WTC11 (cell line): ENCODE data around the gene FBXO3. TPM values are rescaled to one million over a fixed set of nuclear protein-coding genes. Genes with fewer than 3 reads are reported as not detected.

Experiments
- ATAC-seq: fragments of 200-7000 bp; cut with Tn5 transposase; 2 replicates; pipeline ENCODE4 v1.10.0; 2021; ENCODE audit warnings: mild to moderate bottlenecking, moderate library complexity
- CTCF ChIA-PET: fragments of 300-600 bp; sonication (Branson Sonifier 250); formaldehyde crosslinking; loops from one replicate; lab custom pipeline; 2021; ENCODE audit warnings: antibody characterized with exemption; lab: Charles Lee
- POLR2A ChIA-PET: fragments of 350-600 bp; sonication (Branson Sonifier 250); formaldehyde crosslinking; loops from one replicate; lab custom pipeline; 2021; ENCODE audit warnings: antibody characterized with exemption; lab: Charles Lee
- DNase-seq: peaks from one replicate; pipeline ENCODE4 v3.0.0; 2021; ENCODE audit warnings: low spot score
- H3K27ac Mint-ChIP-seq: 2 replicates; pipeline ENCODE4 v1.8.0; 2021; ENCODE audit warnings: mixed read lengths
- H3K27me3 Mint-ChIP-seq: 2 replicates; pipeline ENCODE4 v1.8.0; 2021; ENCODE audit warnings: low read depth, mild to moderate bottlenecking, moderate library complexity, mixed read lengths
- H3K36me3 Mint-ChIP-seq: 2 replicates; pipeline ENCODE4 v1.8.0; 2021; ENCODE audit warnings: mixed read lengths
- H3K4me1 Mint-ChIP-seq: 2 replicates; pipeline ENCODE4 v1.8.0; 2022; ENCODE audit warnings: mixed read lengths
- H3K4me3 Mint-ChIP-seq: 2 replicates; pipeline ENCODE4 v1.8.0; 2021; ENCODE audit warnings: mild to moderate bottlenecking, moderate library complexity, mixed read lengths
- H3K9me3 Mint-ChIP-seq: 2 replicates; pipeline ENCODE4 v1.8.0; 2021; ENCODE audit warnings: mixed read lengths
- AFF4 ChIP-seq: sonication (generic); formaldehyde crosslinking; IDR thresholded peaks from 2 replicates; pipeline ENCODE4 v1.8.1; 2023; ENCODE audit warnings: mild to moderate bottlenecking, missing genetic modification reagents, borderline replicate concordance
- CTCF ChIP-seq: fragments of 200-600 bp; IDR thresholded peaks from 2 replicates; pipeline ENCODE4 v1.8.0; 2022; ENCODE audit warnings: antibody characterized with exemption
- E2F4 ChIP-seq: sonication (generic); formaldehyde crosslinking; IDR thresholded peaks from 2 replicates; pipeline ENCODE4 v1.8.1; 2022; ENCODE audit warnings: low read depth, mild to moderate bottlenecking, moderate library complexity, missing genetic modification reagents, borderline replicate concordance
- E2F5 ChIP-seq: sonication (generic); formaldehyde crosslinking; IDR thresholded peaks from 2 replicates; pipeline ENCODE4 v1.8.1; 2022; ENCODE audit warnings: mild to moderate bottlenecking, moderate library complexity, missing genetic modification reagents
- HMGXB4 ChIP-seq: sonication (generic); formaldehyde crosslinking; IDR thresholded peaks from 2 replicates; pipeline ENCODE4 v1.8.1; 2023; ENCODE audit warnings: mild to moderate bottlenecking, moderate library complexity, missing genetic modification reagents
- NR1H2 ChIP-seq: sonication (generic); formaldehyde crosslinking; IDR thresholded peaks from 2 replicates; pipeline ENCODE4 v1.9.0; 2021; ENCODE audit warnings: mild to moderate bottlenecking, moderate library complexity, missing genetic modification reagents
- RORB ChIP-seq: fragments of 250-450 bp; sonication (Bioruptor Pico); IDR thresholded peaks from 2 replicates; pipeline ENCODE4 v1.9.0; 2021; ENCODE audit warnings: mild to moderate bottlenecking
- SOX15 ChIP-seq: fragments of 250-450 bp; sonication (Bioruptor Pico); IDR thresholded peaks from 2 replicates; pipeline ENCODE4 v1.9.0; 2021; ENCODE audit warnings: mild to moderate bottlenecking
- TEAD1 ChIP-seq: sonication (generic); formaldehyde crosslinking; IDR thresholded peaks from 2 replicates; pipeline ENCODE4 v1.8.0; 2022; ENCODE audit warnings: mild to moderate bottlenecking, missing genetic modification reagents
- TEAD4 ChIP-seq: sonication (generic); formaldehyde crosslinking; IDR thresholded peaks from 2 replicates; pipeline ENCODE4 v1.8.0; 2022; ENCODE audit warnings: mild to moderate bottlenecking, missing genetic modification reagents
- ZMAT4 ChIP-seq: fragments of 250-450 bp; sonication (Bioruptor Pico); IDR thresholded peaks from 2 replicates; pipeline ENCODE4 v1.9.0; 2021; ENCODE audit warnings: mild to moderate bottlenecking
- ZNF263 ChIP-seq: sonication (generic); formaldehyde crosslinking; IDR thresholded peaks from 2 replicates; pipeline ENCODE4 v1.8.1; 2022; ENCODE audit warnings: low read depth, mild to moderate bottlenecking, moderate library complexity, missing genetic modification reagents
- ZNF532 ChIP-seq: fragments of 250-450 bp; sonication (Bioruptor Pico); IDR thresholded peaks from 2 replicates; pipeline ENCODE4 v1.9.0; 2021; ENCODE audit warnings: mild to moderate bottlenecking, borderline replicate concordance
- total RNA-seq: library from RNA; stranded (reverse); gene quantifications from 3 replicates; pipeline ENCODE4 v1.2.3, GENCODE V29; 2021

The FBXO3 gene
- total RNA-seq, 1 experiment from 2014 or later = 14.5 TPM

- TF ChIP-seq TEAD4 (CRISPR knock-in tag) (no peak), NR1H2 (no peak), RORB (CRISPR knock-in tag) (no peak), TEAD1 (CRISPR knock-in tag) (no peak), HMGXB4 (CRISPR knock-in tag) (no peak), SOX15 (no peak), ZNF532 (CRISPR knock-in tag) (no peak), E2F4 (CRISPR knock-in tag) (no peak), ZMAT4 (CRISPR knock-in tag) (no peak), E2F5 (CRISPR knock-in tag) (no peak), ZNF263 (CRISPR knock-in tag) (no peak), CTCF (no peak)
- TF ChIP-seq, all 79 proteins: peak for 0
These were observed 60.4 kb downstream of the FBXO3 start (continued) for GRCh38 chr11:33713856-33714398.

- Mint-ChIP-seq H3K27me3 (no peaks in the 10 kb centered on the region), H3K36me3 (peaks cover 16% of the 10 kb centered on the region), H3K9me3 (no peaks in the 10 kb centered on the region), H3K27ac (no peak overlapping the region), H3K4me1 (no peaks in the 10 kb centered on the region), H3K4me3 (no peak overlapping the region)
- DNase-seq (no peak), ATAC-seq (no peak)
- POLR2A ChIA-PET = no interaction called here
- no peak for TF ChIP-seq AFF4 (CRISPR knock-in tag)
- CTCF ChIA-PET = no interaction called here
These were observed 61.0 kb downstream of the FBXO3 start for GRCh38 chr11:33713151-33713855.
